NCI-H2107 treated with DMSO at 0.1 percent for 48 hours (cell line): Measurements from ENCODE around the gene POGK.
"Not testable (repeated sequence)": the region's sequence is repeated elsewhere in the genome, so short reads cannot be mapped to it uniquely, and the experiment has no call there.

Source experiments
- DNase-seq: peaks from one replicate; lab custom pipeline; 2025; ENCODE audit not compliant: unreplicated experiment; lab: John Stamatoyannopoulos, UW

POGK gene

DNA sequence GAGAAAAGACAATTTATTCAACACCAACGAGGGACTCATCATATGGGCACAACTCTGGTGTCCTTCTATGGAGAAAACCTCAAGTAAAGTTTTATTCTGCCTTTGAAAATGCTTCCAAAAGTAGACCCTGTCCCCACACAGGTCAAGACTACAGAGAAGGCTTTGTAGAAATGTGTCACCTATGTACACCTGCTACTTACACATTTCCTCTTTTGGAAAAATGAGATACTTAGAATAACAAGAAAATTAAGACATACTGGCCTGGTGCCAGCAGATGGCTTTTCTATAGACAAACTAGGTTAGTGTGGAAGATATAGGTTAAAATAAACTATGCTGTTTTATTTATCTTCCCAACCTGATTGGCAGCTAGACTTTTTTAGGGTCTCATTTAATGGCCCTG, 13.6 kb downstream of the POGK start:
- DNase-seq, result no peak

- no peak for DNase-seq
Measured at GRCh38 chr1:166855558-166855957, 16.3 kb downstream of the POGK start.

GRCh38 chr1:166857995-166858394, 18.7 kb downstream of the POGK start:
- no peak for DNase-seq

DNA sequence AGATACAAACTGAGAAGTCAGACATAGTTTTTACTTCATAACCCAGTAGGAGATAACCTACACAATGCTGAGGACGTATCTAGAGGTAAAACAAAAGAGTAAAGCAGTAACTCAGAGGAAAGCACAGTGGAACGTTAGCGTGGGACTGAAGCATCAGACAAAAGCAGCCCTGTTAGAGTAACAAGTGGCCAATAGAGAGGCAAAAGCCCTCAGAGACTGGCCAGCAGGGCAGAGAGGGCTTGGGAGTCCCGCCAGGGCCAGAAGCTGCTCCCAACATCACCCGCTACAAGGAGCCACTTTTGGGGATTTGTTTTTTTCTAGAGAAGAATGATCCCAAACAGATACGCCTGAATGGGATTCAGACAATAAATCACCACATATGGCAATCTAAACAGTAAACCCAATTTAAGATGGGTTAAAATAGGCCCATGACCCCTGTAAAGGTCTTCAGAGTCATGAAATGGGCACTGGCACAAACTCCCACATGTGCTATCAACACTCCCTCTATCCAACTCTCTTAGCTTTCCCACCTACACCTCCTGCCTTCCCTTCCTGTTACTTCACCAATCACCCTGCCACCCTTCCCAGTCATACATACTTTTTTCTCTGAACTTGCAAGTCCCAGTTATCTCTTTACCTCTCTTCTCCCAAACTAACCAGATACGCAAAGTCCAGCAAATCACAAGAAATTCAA, 19.6 kb downstream of the POGK start:
- no peak for DNase-seq

GRCh38 chr1:166859597-166859996, 20.3 kb downstream of the POGK start:
- no peak for DNase-seq

- no peak for DNase-seq
Measured at GRCh38 chr1:166865926-166866325, 26.7 kb downstream of the POGK start.

DNA sequence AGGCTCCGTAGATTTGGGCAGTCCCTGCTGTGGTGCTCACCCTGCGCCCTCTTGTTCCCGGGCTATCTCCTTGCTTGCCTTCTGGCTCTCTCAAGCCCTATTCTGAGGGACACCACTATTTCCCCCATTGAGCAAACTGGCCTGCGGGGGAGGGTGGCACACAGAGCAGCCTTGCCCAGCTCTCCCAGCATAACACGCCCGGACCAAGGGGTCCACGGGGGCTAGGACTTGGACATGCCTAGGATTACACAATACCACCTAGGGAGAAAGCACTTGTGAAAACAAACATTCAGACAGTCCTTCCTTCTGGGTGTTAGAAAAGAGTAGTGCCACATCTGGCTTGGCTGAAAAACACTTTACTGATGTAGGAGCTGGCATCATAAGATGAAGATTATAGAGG, 29.4 kb downstream of the POGK start:
- DNase-seq, result no peak

GRCh38 chr1:166869318-166870099, 30.2 kb downstream of the POGK start:
- no peak for DNase-seq

DNA sequence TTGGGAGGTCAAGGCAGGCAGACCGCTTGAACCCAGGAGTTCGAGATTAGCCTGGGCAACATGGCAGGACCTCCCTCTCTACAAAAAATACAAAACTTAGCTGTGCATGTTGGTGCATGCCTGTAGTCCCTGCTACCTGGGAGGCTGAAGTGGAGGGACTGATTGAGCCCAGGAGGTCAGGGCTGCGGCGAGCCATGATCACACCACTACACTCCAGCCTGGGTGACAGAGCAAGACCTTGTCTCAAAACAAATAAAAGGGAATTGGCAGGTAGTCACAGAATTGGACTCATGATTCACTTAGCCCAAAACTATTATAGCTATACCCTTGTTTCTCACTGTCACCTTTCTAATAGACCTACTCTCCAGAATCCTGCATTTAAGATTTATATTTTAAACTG, 31.3 kb downstream of the POGK start:
- DNase-seq, result no peak

DNA sequence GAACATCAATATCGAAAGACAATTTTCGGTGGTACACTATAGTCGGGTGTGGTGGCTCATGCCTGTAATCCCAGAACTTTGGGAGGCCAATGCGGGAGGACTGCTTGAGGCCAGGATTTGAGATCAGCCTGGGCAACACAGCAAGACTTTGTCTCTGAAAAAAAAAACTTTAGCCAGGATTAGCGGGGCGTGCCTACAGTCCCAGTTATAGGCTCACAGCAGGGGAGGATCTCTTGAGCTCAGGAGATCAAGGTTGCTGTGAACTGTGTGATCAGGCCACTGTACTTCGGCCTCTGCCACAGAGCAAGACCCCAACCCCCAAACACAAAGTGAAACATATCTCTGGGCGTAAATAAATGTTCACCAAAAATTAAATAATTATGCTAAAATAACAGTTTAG, 35.2 kb downstream of the POGK start:
- no peak for DNase-seq

DNA sequence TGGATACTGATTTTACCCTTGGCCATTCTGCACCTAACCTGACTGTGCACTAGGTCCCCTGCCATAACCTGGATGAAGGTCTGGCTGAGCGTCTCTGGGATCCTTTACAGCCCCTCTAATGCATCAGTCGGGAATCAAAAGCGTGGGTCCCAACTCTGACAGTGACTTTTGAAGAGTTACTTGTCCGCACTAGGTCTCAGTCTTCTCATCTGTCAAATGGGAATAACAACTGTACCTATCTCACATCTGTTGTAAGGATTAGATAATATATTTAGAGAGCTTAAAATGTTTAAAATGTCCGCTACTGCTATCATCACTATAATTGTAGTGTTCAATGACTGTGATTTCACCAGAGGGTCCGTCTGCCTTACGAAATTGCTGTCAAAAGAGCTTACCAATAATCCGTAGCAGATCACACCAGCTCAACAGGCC, 36.0 kb downstream of the POGK start:
- no peak for DNase-seq

- DNase-seq, result peak; percentile 99
Measured at GRCh38 chr1:166875734-166876539, 36.7 kb downstream of the POGK start, which contains the start of gene TADA1. Gene TADA1, minus strand, starts transcription at chr1:166876264. Its CDS starts 31 bp downstream, at chr1:166876233.

DNA sequence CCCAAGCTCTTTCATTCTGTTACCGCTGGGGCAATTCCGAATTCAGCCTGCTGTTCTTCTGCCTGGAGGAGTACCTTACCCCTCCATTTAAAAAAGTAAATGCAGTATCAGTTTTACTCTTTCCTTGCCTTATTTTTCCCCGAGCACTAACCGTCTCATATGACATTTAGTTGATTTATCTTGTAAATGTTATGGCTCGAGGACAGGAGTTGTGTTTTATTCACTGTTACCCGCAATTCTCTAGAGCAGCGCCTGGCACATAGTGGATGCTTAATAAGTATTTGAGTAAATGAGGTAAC, 37.2 kb downstream of the POGK start:
- DNase-seq, result no peak

DNA sequence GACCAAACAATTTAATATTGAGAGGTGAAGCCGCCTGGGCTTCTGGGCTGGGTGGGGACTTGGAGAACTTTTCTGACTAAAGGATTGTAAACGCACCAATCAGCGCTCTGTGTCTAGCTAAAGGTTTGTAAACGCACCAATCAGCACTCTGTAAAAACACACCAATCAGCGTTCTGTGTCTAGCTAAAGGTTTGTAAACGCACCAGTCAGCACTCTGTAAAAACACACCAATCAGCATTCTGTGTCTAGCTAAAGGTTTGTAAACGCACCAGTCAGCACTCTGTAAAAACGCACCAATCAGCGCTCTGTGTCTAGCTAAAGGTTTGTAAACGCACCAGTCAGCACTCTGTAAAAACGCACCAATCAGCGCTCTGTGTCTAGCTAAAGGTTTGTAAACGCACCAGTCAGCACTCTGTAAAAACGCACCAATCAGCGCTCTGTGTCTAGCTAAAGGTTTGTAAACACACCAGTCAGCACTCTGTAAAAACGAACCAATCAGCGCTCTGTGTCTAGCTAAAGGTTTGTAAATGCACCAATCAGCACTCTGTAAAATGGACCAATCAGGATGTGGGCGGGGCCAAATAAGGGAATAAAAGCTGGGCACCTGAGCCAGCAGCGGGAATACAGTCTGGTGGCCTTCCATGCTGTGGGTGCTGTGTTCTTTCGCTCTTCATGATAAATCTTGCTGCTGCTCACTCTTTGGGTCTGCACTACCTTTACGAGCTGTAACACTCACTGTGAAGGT, 39.1 kb downstream of the POGK start:
- not testable (repeated sequence) for DNase-seq

DNA sequence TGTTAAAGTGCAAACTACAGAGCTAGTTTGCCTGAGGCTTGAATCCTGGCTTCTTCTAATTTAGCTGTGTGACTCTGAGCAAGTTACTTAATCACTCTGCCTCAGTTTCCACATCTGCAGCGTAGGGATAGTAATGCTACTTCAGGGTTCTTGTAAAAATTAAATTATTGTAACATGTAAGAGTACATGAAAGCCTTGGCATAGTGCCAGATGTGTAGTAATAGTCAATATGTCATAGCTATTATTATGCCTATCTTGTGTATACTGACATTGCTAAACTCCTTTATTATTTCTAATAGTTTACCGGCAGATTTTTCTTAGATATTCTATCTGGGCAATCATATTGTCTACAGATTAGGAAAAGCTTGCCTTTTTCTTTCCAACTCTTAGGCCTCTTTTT, 43.6 kb downstream of the POGK start:
- DNase-seq, result no peak

GRCh38 chr1:166884040-166884642, 44.9 kb downstream of the POGK start:
- DNase-seq, result no peak

DNA sequence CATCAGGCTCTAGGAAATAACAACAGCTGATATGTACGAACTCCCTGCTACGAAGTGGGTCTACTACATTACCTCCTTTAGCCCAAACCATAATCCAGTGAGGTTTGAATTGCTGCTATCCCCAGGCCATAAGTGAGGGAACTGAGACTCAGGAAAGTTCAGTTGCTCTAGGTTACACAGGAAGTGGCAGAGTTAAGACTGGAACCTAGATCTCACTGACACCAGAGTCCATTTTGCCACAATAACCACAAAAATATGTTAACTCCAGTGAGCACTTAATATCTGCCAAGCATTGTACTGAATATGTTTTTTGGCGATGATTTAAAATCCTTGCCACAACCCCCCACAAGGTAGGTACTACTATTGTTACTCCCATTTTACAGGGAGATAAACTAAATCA, 45.7 kb downstream of the POGK start:
- DNase-seq, result no peak

DNA sequence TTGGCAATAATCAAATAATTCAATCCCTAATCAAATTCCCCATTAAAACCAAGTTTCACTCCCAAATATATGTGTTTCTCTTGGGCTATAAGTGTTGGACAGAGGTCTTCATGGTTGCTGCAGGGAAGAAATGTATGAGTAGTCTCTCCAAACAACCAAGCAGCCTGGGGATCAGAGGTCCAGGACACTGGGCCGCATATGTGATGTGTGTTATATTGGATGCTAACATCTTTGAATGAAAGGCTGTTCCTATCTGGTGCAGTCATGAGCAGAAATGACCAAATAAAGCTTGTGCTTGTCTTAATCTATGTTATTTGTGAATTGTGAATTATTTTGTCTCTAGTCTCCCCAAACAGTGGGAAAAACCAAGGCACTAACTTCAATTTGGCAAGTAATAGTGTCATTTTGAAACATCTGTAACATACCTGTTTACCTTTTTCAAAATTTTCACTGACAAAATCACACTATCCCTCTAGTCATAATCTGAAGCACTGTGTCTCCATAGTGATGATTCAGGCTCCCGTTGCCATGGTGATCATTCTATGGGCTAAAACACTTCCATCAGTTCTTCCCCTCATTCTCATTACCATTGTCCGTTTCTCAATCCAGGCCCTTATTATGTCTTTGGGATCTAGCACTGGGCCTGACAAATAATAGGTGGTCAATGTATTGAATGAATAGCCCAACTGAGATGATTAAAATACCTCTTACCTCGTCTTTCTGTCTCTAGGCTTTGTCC, 49.3 kb downstream of the POGK start:
- no peak for DNase-seq

DNA sequence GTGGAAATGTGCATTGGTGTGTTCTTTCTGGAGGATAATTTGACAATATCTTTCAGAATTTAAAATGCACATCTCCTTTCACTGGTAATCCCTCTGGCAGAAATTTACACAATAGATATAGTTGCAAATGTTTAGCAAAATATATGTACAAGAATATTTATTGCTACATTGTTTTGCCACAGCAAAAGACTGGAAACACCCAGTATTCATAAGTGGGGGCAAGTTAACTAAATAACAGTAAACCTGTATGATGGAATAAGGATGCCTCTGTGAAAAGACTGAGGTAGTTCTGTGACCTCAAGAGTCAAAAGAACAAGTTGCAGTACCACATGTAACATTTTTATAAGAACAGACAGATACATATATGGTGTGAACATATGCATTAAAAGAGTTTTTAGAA, 50.5 kb downstream of the POGK start:
- no peak for DNase-seq

DNA sequence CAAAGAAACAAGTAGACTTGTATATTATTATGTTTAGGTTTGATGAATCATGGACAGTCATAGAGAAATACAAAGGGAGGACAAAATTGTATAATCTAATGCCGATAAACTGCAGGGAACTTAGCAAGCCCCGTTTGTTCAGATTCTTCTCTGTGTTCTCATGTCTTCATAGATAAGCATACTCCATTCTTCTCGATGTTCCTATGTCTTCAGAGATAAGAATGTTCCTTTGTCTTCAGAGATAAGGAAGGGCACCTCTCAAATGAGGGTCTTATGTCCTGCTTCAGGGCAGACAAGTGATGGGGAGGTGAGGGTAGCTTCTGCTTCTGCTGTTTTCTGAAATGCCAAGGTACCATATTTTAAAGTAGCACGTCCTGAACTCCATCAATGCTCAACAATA, 56.5 kb downstream of the POGK start:
- no peak for DNase-seq
